ENCODE results near the gene TSEN2. TPM values are rescaled to one million over a fixed set of nuclear protein-coding genes. Genes with fewer than 3 reads are reported as not detected.
"Not testable (repeated sequence)": the region's sequence is repeated elsewhere in the genome, so short reads cannot be mapped to it uniquely, and the experiment has no call there.

Gene TSEN2
- total RNA-seq, 1 donor from 2014 or later, result 8.6 TPM

- Mint-ChIP-seq H3K27me3 (ENCODE audit: low read depth) (no peaks in the 10 kb centered on the region), H3K4me1 (ENCODE audit: low read depth) (peaks cover 55% of the 10 kb centered on the region), H3K4me3 (ENCODE audit: unreplicated experiment) (no peak overlapping the region), H3K9me3 (ENCODE audit: low read depth) (no peaks in the 10 kb centered on the region), H3K36me3 (ENCODE audit: low read depth) (no peaks in the 10 kb centered on the region), H3K27ac (ENCODE audit: unreplicated experiment) (peak overlapping the region; percentile 87)
- no peak for TF ChIP-seq CTCF (IDR thresholded peaks at IDR 0.05)
- no peak for DNase-seq (ENCODE audit: low spot score)
Observed at GRCh38 chr3:12444582-12445471, 39.5 kb upstream of the TSEN2 start.

- DNase-seq (ENCODE audit: low spot score), result no peak
- H3K27ac Mint-ChIP-seq (ENCODE audit: unreplicated experiment), result peak overlapping the region; percentile 87
- H3K36me3 Mint-ChIP-seq (ENCODE audit: low read depth), result no peaks in the 10 kb centered on the region
- H3K27me3 Mint-ChIP-seq (ENCODE audit: low read depth), result no peaks in the 10 kb centered on the region
- no peak for TF ChIP-seq CTCF (IDR thresholded peaks at IDR 0.05)
- no peak overlapping the region for H3K4me3 Mint-ChIP-seq (ENCODE audit: unreplicated experiment)
- no peaks in the 10 kb centered on the region for H3K9me3 Mint-ChIP-seq (ENCODE audit: low read depth)
- peaks cover 47% of the 10 kb centered on the region for H3K4me1 Mint-ChIP-seq (ENCODE audit: low read depth)
Observed at GRCh38 chr3:12445523-12446240, 38.6 kb upstream of the TSEN2 start.

GRCh38 chr3:12446298-12446697 lies 38.0 kb upstream of the TSEN2 start:
- Mint-ChIP-seq H3K27ac (ENCODE audit: unreplicated experiment) (no peak overlapping the region), H3K27me3 (ENCODE audit: low read depth) (no peaks in the 10 kb centered on the region)
- no peak for TF ChIP-seq CTCF (IDR thresholded peaks at IDR 0.05)

GRCh38 chr3:12447075-12447474 lies 37.2 kb upstream of the TSEN2 start:
- no peak for DNase-seq (ENCODE audit: low spot score)
- Mint-ChIP-seq H3K27me3 (ENCODE audit: low read depth) (no peaks in the 10 kb centered on the region), H3K4me1 (ENCODE audit: low read depth) (peaks cover 34% of the 10 kb centered on the region), H3K27ac (ENCODE audit: unreplicated experiment) (no peak overlapping the region), H3K9me3 (ENCODE audit: low read depth) (peaks cover 6% of the 10 kb centered on the region), H3K4me3 (ENCODE audit: unreplicated experiment) (no peak overlapping the region), H3K36me3 (ENCODE audit: low read depth) (no peaks in the 10 kb centered on the region)
- no peak for TF ChIP-seq CTCF (IDR thresholded peaks at IDR 0.05)

More at GRCh38 chr3:12446298-12446697, 38.0 kb upstream of the TSEN2 start:
- H3K9me3 Mint-ChIP-seq (ENCODE audit: low read depth), result peaks cover under 1% of the 10 kb centered on the region
- no peaks in the 10 kb centered on the region for H3K36me3 Mint-ChIP-seq (ENCODE audit: low read depth)
- no peak overlapping the region for H3K4me3 Mint-ChIP-seq (ENCODE audit: unreplicated experiment)
- no peak for DNase-seq (ENCODE audit: low spot score)
- peaks cover 41% of the 10 kb centered on the region for H3K4me1 Mint-ChIP-seq (ENCODE audit: low read depth)

GRCh38 chr3:12448404-12449202 lies 35.7 kb upstream of the TSEN2 start:
- H3K27me3 Mint-ChIP-seq (ENCODE audit: low read depth); DNase-seq (ENCODE audit: low spot score); H3K4me3 Mint-ChIP-seq (ENCODE audit: unreplicated experiment); H3K36me3 Mint-ChIP-seq (ENCODE audit: low read depth); H3K9me3 Mint-ChIP-seq (ENCODE audit: low read depth); H3K27ac Mint-ChIP-seq (ENCODE audit: unreplicated experiment): not testable (repeated sequence)
- H3K4me1 Mint-ChIP-seq (ENCODE audit: low read depth), result peaks cover 20% of the 10 kb centered on the region

All from chondrocyte (in vitro differentiated cells).